IPS-18a (cell line): ENCODE data around the gene GFRA1.

Experiments used
- H3K27ac ChIP-seq: one replicate; pipeline ENCODE4 v1.5.1; 2013; ENCODE audit warnings: low read length
- H3K27me3 ChIP-seq: one replicate; pipeline ENCODE4 v1.6.1; 2013; ENCODE audit warnings: mild to moderate bottlenecking, low read length; ENCODE audit not compliant: control insufficient read depth, insufficient read depth
- H3K36me3 ChIP-seq: one replicate; pipeline ENCODE4 v1.6.1; 2013; ENCODE audit warnings: low read depth, low read length; ENCODE audit not compliant: control insufficient read depth
- H3K4me1 ChIP-seq: one replicate; pipeline ENCODE4 v1.6.1; 2013; ENCODE audit warnings: low read depth, low read length; ENCODE audit not compliant: control insufficient read depth
- H3K4me3 ChIP-seq: one replicate; pipeline ENCODE4 v1.5.1; 2013; ENCODE audit warnings: low read length
- H3K9ac ChIP-seq: one replicate; pipeline ENCODE4 v1.6.1; 2013; ENCODE audit warnings: mild to moderate bottlenecking, low read length, moderate library complexity
- H3K9me3 ChIP-seq: one replicate; pipeline ENCODE4 v1.6.1; 2013; ENCODE audit warnings: low read depth, low read length; ENCODE audit not compliant: control insufficient read depth

Gene GFRA1

GRCh38 chr10:116151076-116151475, 121.9 kb downstream of the GFRA1 start:
- no peaks in the 10 kb centered on the region for H3K36me3 ChIP-seq
- no peaks in the 10 kb centered on the region for H3K4me1 ChIP-seq
- H3K27me3 ChIP-seq = no peaks in the 10 kb centered on the region
- no peak overlapping the region for H3K9ac ChIP-seq
- H3K27ac ChIP-seq = no peak overlapping the region
- no peak overlapping the region for H3K4me3 ChIP-seq
- H3K9me3 ChIP-seq = no peaks in the 10 kb centered on the region

- no peak overlapping the region for H3K4me3 ChIP-seq
- H3K27ac ChIP-seq = no peak overlapping the region
- H3K9ac ChIP-seq = no peak overlapping the region
- no peaks in the 10 kb centered on the region for H3K9me3 ChIP-seq
- H3K4me1 ChIP-seq = no peaks in the 10 kb centered on the region
- H3K36me3 ChIP-seq = no peaks in the 10 kb centered on the region
- H3K27me3 ChIP-seq = no peaks in the 10 kb centered on the region
Measured at GRCh38 chr10:116150606-116151005, 122.4 kb downstream of the GFRA1 start.

GRCh38 chr10:116147147-116147905, 125.7 kb downstream of the GFRA1 start:
- H3K4me3 ChIP-seq = no peak overlapping the region
- no peaks in the 10 kb centered on the region for H3K4me1 ChIP-seq
- H3K27me3 ChIP-seq = no peaks in the 10 kb centered on the region
- no peak overlapping the region for H3K9ac ChIP-seq
- no peaks in the 10 kb centered on the region for H3K36me3 ChIP-seq
- no peak overlapping the region for H3K27ac ChIP-seq
- no peaks in the 10 kb centered on the region for H3K9me3 ChIP-seq

GRCh38 chr10:116146372-116147140, 126.5 kb downstream of the GFRA1 start:
- Histone ChIP-seq H3K27me3 (no peaks in the 10 kb centered on the region), H3K27ac (no peak overlapping the region), H3K4me3 (no peak overlapping the region), H3K36me3 (no peaks in the 10 kb centered on the region), H3K9me3 (no peaks in the 10 kb centered on the region), H3K9ac (no peak overlapping the region), H3K4me1 (no peaks in the 10 kb centered on the region)

- H3K4me3 ChIP-seq = no peak overlapping the region
- no peaks in the 10 kb centered on the region for H3K4me1 ChIP-seq
- no peak overlapping the region for H3K9ac ChIP-seq
- H3K36me3 ChIP-seq = no peaks in the 10 kb centered on the region
- no peaks in the 10 kb centered on the region for H3K27me3 ChIP-seq
- H3K9me3 ChIP-seq = no peaks in the 10 kb centered on the region
- H3K27ac ChIP-seq = no peak overlapping the region
Measured at GRCh38 chr10:116143673-116144222, 129.3 kb downstream of the GFRA1 start.

GRCh38 chr10:116141855-116142254, 131.2 kb downstream of the GFRA1 start:
- Histone ChIP-seq H3K4me3 (no peak overlapping the region), H3K36me3 (no peaks in the 10 kb centered on the region), H3K4me1 (no peaks in the 10 kb centered on the region), H3K9ac (no peak overlapping the region), H3K27ac (no peak overlapping the region), H3K9me3 (no peaks in the 10 kb centered on the region), H3K27me3 (no peaks in the 10 kb centered on the region)

GRCh38 chr10:116141246-116141645, 131.8 kb downstream of the GFRA1 start:
- H3K9ac ChIP-seq = no peak overlapping the region
- H3K4me1 ChIP-seq = no peaks in the 10 kb centered on the region
- no peak overlapping the region for H3K4me3 ChIP-seq
- H3K27ac ChIP-seq = no peak overlapping the region
- no peaks in the 10 kb centered on the region for H3K36me3 ChIP-seq
- no peaks in the 10 kb centered on the region for H3K9me3 ChIP-seq
- no peaks in the 10 kb centered on the region for H3K27me3 ChIP-seq

- Histone ChIP-seq H3K9me3 (no peaks in the 10 kb centered on the region), H3K27ac (no peak overlapping the region), H3K4me1 (no peaks in the 10 kb centered on the region), H3K27me3 (no peaks in the 10 kb centered on the region), H3K9ac (no peak overlapping the region), H3K4me3 (no peak overlapping the region), H3K36me3 (no peaks in the 10 kb centered on the region)
Measured at GRCh38 chr10:116139886-116140285, 133.1 kb downstream of the GFRA1 start.

GRCh38 chr10:116138897-116139296, 134.1 kb downstream of the GFRA1 start:
- Histone ChIP-seq H3K9ac (no peak overlapping the region), H3K4me1 (no peaks in the 10 kb centered on the region), H3K27me3 (no peaks in the 10 kb centered on the region), H3K27ac (no peak overlapping the region), H3K36me3 (no peaks in the 10 kb centered on the region), H3K9me3 (no peaks in the 10 kb centered on the region), H3K4me3 (no peak overlapping the region)

GRCh38 chr10:116136261-116136660, 136.7 kb downstream of the GFRA1 start:
- no peaks in the 10 kb centered on the region for H3K27me3 ChIP-seq

GRCh38 chr10:116134322-116134721, 138.7 kb downstream of the GFRA1 start:
- Histone ChIP-seq H3K27me3 (no peaks in the 10 kb centered on the region), H3K36me3 (no peaks in the 10 kb centered on the region), H3K9ac (no peak overlapping the region), H3K4me1 (no peaks in the 10 kb centered on the region), H3K4me3 (no peak overlapping the region), H3K9me3 (no peaks in the 10 kb centered on the region), H3K27ac (no peak overlapping the region)

More at GRCh38 chr10:116136261-116136660, 136.7 kb downstream of the GFRA1 start:
- H3K4me1 ChIP-seq = no peaks in the 10 kb centered on the region
- H3K9ac ChIP-seq = no peak overlapping the region
- no peak overlapping the region for H3K4me3 ChIP-seq
- H3K27ac ChIP-seq = no peak overlapping the region
- H3K9me3 ChIP-seq = no peaks in the 10 kb centered on the region
- H3K36me3 ChIP-seq = no peaks in the 10 kb centered on the region
